GM23248 (cell line): ENCODE measurements around the gene IFT43.

Experiments used
- EZH2 ChIP-seq: fragments of 200-600 bp; sonication (generic); IDR thresholded peaks from 2 replicates; pipeline ENCODE4 v1.6.1; 2018; ENCODE audit warnings: antibody characterized with exemption, mild to moderate bottlenecking; ENCODE audit not compliant: insufficient read depth, poor library complexity, severe bottlenecking
- EZH2phosphoT487 ChIP-seq: fragments of 200-600 bp; sonication (generic); IDR thresholded peaks from 2 replicates; pipeline ENCODE4 v1.6.1; 2018; ENCODE audit warnings: antibody characterized with exemption, moderate library complexity, mild to moderate bottlenecking, low read depth; ENCODE audit not compliant: insufficient read depth

- no peak for TF ChIP-seq EZH2
- TF ChIP-seq EZH2phosphoT487, result no peak
Observed at GRCh38 chr14:75971509-75971908, 14.1 kb upstream of the IFT43 start.
